Measurements from ENCODE around the gene MYH9.

MYH9 gene

GRCh38 chr22:36233796-36234195 is 154.0 kb downstream of the MYH9 start:
- no peak for DNase-seq (ENCODE audit: low read depth in 1 of 2, low spot score in 1 of 2)

GRCh38 chr22:36232715-36233401 is 154.9 kb downstream of the MYH9 start:
- DNase-seq (ENCODE audit: low read depth in 1 of 2, low spot score in 1 of 2), result no peak
